H1 (cell line): Measurements from ENCODE around the gene AOPEP. TPM values are rescaled to one million over a fixed set of nuclear protein-coding genes. Genes with fewer than 3 reads are reported as not detected.

Experiments
- CTCF ChIA-PET: fragments of 300-600 bp; sonication (Branson Sonifier 250); formaldehyde crosslinking; loops from one replicate; lab custom pipeline; 2021; ENCODE audit not compliant: partially characterized antibody; lab: Charles Lee
- POLR2A ChIA-PET: fragments of 300-600 bp; sonication (Branson Sonifier 250); formaldehyde crosslinking; loops from one replicate; lab custom pipeline; 2021; ENCODE audit warnings: inconsistent platforms; ENCODE audit not compliant: partially characterized antibody; lab: Charles Lee
- DNase-seq, 2 experiments: peaks; one replicate each; pipeline versions ENCODE4 v3.0.0 to v3.0.0-alpha.2; 2010 to 2022; ENCODE audit warnings: low spot score in 2 of 2, low read depth in 1 of 2, mixed read lengths in 1 of 2
- FAIRE-seq: peaks from 2 replicates; lab custom pipeline; 2011; peaks lifted over from hg19 to GRCh38; lab: Jason Lieb, UNC
- H2AFZ ChIP-seq: 2 replicates; pipeline ENCODE4 v1.8.1; 2012; ENCODE audit warnings: low read length, inconsistent platforms
- H2AK5ac ChIP-seq: 2 replicates; pipeline ENCODE4 v1.6.1; 2013; ENCODE audit warnings: low read depth, low read length
- H2BK120ac ChIP-seq: replicated peaks from 2 replicates; pipeline ENCODE3; 2013; ENCODE audit warnings: low read depth, low read length, inconsistent platforms
- H2BK12ac ChIP-seq: 2 replicates; pipeline ENCODE4 v1.6.1; 2013; ENCODE audit warnings: low read depth, low read length
- H2BK15ac ChIP-seq: 2 replicates; pipeline ENCODE4 v1.6.1; 2013; ENCODE audit warnings: low read length
- H2BK20ac ChIP-seq: 2 replicates; pipeline ENCODE4 v1.6.1; 2013; ENCODE audit warnings: low read length
- H2BK5ac ChIP-seq: 2 replicates; pipeline ENCODE4 v1.6.1; 2013; ENCODE audit warnings: low read depth, low read length
- H3K14ac ChIP-seq: 2 replicates; pipeline ENCODE4 v1.6.1; 2013; ENCODE audit warnings: inconsistent platforms; ENCODE audit not compliant: insufficient read length
- H3K18ac ChIP-seq: 2 replicates; pipeline ENCODE4 v1.6.1; 2013; ENCODE audit warnings: low read length; ENCODE audit errors: extremely low read depth
- H3K23ac ChIP-seq: 2 replicates; pipeline ENCODE4 v1.6.1; 2013; ENCODE audit warnings: inconsistent platforms; ENCODE audit not compliant: insufficient read length
- H3K23me2 ChIP-seq: 2 replicates; pipeline ENCODE4 v1.6.1; 2013; ENCODE audit warnings: low read depth, low read length
- H3K27ac ChIP-seq: 2 replicates; pipeline ENCODE4 v1.6.1; 2011; ENCODE audit warnings: low read depth, low read length, inconsistent platforms
- H3K27me3 ChIP-seq, 4 experiments: replicated peaks in 1 of 4; 1 replicate in 1 of 4; 2 replicates in 3 of 4; pipeline versions ENCODE4 v1.6.1 to v1.8.1; 2011 to 2013; ENCODE audit warnings: low read length in 3 of 4, mild to moderate bottlenecking in 3 of 4, inconsistent platforms in 2 of 4, mixed read lengths in 2 of 4, moderate library complexity in 1 of 4; ENCODE audit not compliant: control insufficient read depth in 3 of 4, insufficient read depth in 3 of 4; ENCODE audit errors: extremely low read depth in 1 of 4
- H3K36me3 ChIP-seq, 4 experiments: 2 replicates each; pipeline versions ENCODE4 v1.6.1 to v1.8.1; 2011 to 2013; ENCODE audit warnings: mild to moderate bottlenecking in 4 of 4, low read length in 3 of 4, moderate library complexity in 2 of 4, control low read depth in 1 of 4, inconsistent platforms in 1 of 4; ENCODE audit not compliant: insufficient read depth in 4 of 4, control insufficient read depth in 2 of 4
- H3K4ac ChIP-seq: replicated peaks from 2 replicates; pipeline ENCODE3; 2013; ENCODE audit warnings: low read length, low read depth, mixed read lengths, inconsistent platforms; ENCODE audit not compliant: insufficient read length
- H3K4me1 ChIP-seq, 4 experiments: replicated peaks in 1 of 4; 1 replicate in 1 of 4; 2 replicates in 3 of 4; pipeline versions ENCODE4 v1.6.1 to v1.8.1; 2011 to 2013; ENCODE audit warnings: low read length in 3 of 4, inconsistent platforms in 2 of 4, mixed read lengths in 1 of 4; ENCODE audit not compliant: insufficient read depth in 4 of 4, control insufficient read depth in 3 of 4
- H3K4me2 ChIP-seq, 2 experiments: 2 replicates each; pipeline versions ENCODE4 v1.6.1 to v1.8.1; 2011 to 2013; ENCODE audit warnings: low read depth in 2 of 2, low read length in 2 of 2, control low read depth in 1 of 2, inconsistent platforms in 1 of 2, mild to moderate bottlenecking in 1 of 2; ENCODE audit not compliant: insufficient read depth in 1 of 2
- H3K4me3 ChIP-seq, 4 experiments: fragments of 200-600, 300-600 bp in 1 of 4; sonication (generic), shearing (Covaris generic), sonication (Bioruptor Twin) in 1 of 4; 2 replicates each; pipeline versions ENCODE4 v1.5.1 to v1.8.1; 2011 to 2016; ENCODE audit warnings: low read length in 4 of 4, low read depth in 3 of 4, control low read depth in 2 of 4, inconsistent platforms in 2 of 4, mild to moderate bottlenecking in 2 of 4, mixed read lengths in 1 of 4, moderate library complexity in 1 of 4; ENCODE audit not compliant: insufficient read depth in 2 of 4; ENCODE audit errors: extremely low read depth in 1 of 4
- H3K56ac ChIP-seq: replicated peaks from 2 replicates; pipeline ENCODE3; 2013; ENCODE audit warnings: low read depth, mild to moderate bottlenecking, mixed read lengths, low read length, inconsistent platforms; ENCODE audit not compliant: insufficient read length
- H3K79me1 ChIP-seq: 2 replicates; pipeline ENCODE4 v1.6.1; 2013; ENCODE audit warnings: low read depth, low read length, control low read depth
- H3K79me2 ChIP-seq, 2 experiments: 2 replicates each; pipeline versions ENCODE4 v1.6.1 to v1.8.1; 2012 to 2013; ENCODE audit warnings: low read length in 2 of 2, mild to moderate bottlenecking in 2 of 2, inconsistent platforms in 1 of 2; ENCODE audit not compliant: insufficient read depth in 2 of 2, control insufficient read depth in 1 of 2
- H3K9ac ChIP-seq, 4 experiments: replicated peaks in 1 of 4; 1 replicate in 1 of 4; 2 replicates in 3 of 4; pipeline versions ENCODE4 v1.6.1 to v1.8.1; 2011 to 2013; ENCODE audit warnings: low read depth in 3 of 4, low read length in 3 of 4, control low read depth in 2 of 4, mild to moderate bottlenecking in 2 of 4, moderate library complexity in 2 of 4, inconsistent platforms in 1 of 4; ENCODE audit errors: extremely low read depth in 1 of 4
- H3K9me3 ChIP-seq, 2 experiments: 2 replicates each; pipeline versions ENCODE4 v1.6.1 to v1.8.1; 2012 to 2013; ENCODE audit warnings: mild to moderate bottlenecking in 2 of 2, moderate library complexity in 2 of 2, control low read depth in 1 of 2, inconsistent platforms in 1 of 2, low read depth in 1 of 2, low read length in 1 of 2, mixed read lengths in 1 of 2; ENCODE audit not compliant: insufficient read depth in 2 of 2
- H4K20me1 ChIP-seq, 2 experiments: replicated peaks in 1 of 2; 2 replicates each; pipeline versions ENCODE3 to v1.8.1; 2011 to 2013; ENCODE audit warnings: inconsistent platforms in 2 of 2, low read length in 2 of 2, mild to moderate bottlenecking in 1 of 2; ENCODE audit not compliant: insufficient read depth in 2 of 2, control insufficient read depth in 1 of 2
- H4K5ac ChIP-seq: 2 replicates; pipeline ENCODE4 v1.6.1; 2013; ENCODE audit warnings: low read length, low read depth, mixed read lengths, inconsistent platforms; ENCODE audit not compliant: insufficient read length
- H4K8ac ChIP-seq: 2 replicates; pipeline ENCODE4 v1.8.0; 2013; ENCODE audit warnings: mild to moderate bottlenecking, moderate library complexity, low read length, inconsistent platforms; ENCODE audit not compliant: insufficient read depth; ENCODE audit errors: extremely low read depth
- H4K91ac ChIP-seq: replicated peaks from 2 replicates; pipeline ENCODE3; 2013; ENCODE audit warnings: low read length, mixed read lengths, inconsistent platforms; ENCODE audit not compliant: insufficient read length
- CBX5 ChIP-seq: fragments of 300-800, 300-1000 bp; sonication (generic); IDR thresholded peaks from 2 replicates; pipeline ENCODE4 v1.7.1; 2016; ENCODE audit warnings: antibody characterized with exemption, low read length, low read depth
- CBX8 ChIP-seq: fragments of 300-800, 300-1000 bp; sonication (generic); IDR thresholded peaks from 2 replicates; pipeline ENCODE4 v1.7.1; 2016; ENCODE audit warnings: low read depth, low read length, borderline replicate concordance
- CHD2 ChIP-seq: IDR thresholded peaks from 2 replicates; pipeline ENCODE4 v1.6.1; 2012; ENCODE audit warnings: low read length, improper control_type of control experiment
- EP300 ChIP-seq, 2 experiments: IDR thresholded peaks; 1 replicate in 1 of 2; 2 replicates in 1 of 2; pipeline ENCODE4 v1.6.1; 2011 to 2012; ENCODE audit warnings: low read depth in 2 of 2, low read length in 2 of 2, mild to moderate bottlenecking in 2 of 2, borderline replicate concordance in 1 of 2, inconsistent platforms in 1 of 2, moderate library complexity in 1 of 2
- JUN ChIP-seq: IDR thresholded peaks from 2 replicates; pipeline ENCODE4 v1.6.1; 2011; ENCODE audit warnings: low read depth, mild to moderate bottlenecking, improper control_type of control experiment, low read length
- KDM1A ChIP-seq: fragments of 200-600, 300-600 bp; sonication (generic); IDR thresholded peaks from 2 replicates; pipeline ENCODE4 v1.7.1; 2016; ENCODE audit warnings: mild to moderate bottlenecking, low read length, borderline replicate concordance
- NANOG ChIP-seq: IDR thresholded peaks from 2 replicates; pipeline ENCODE4 v1.6.1; 2011; ENCODE audit warnings: low read length, low read depth, mild to moderate bottlenecking, inconsistent platforms; ENCODE audit not compliant: insufficient read depth, poor library complexity, severe bottlenecking
- PHF8 ChIP-seq: fragments of 200-600 bp; sonication (generic); conservative IDR thresholded peaks from 2 replicates; pipeline ENCODE4 v1.7.1; 2012; ENCODE audit warnings: low read depth, mild to moderate bottlenecking, inconsistent platforms, low read length, moderate library complexity
- RAD21 ChIP-seq, 2 experiments: IDR thresholded peaks in 1 of 2; conservative IDR thresholded peaks in 1 of 2; 2 replicates each; pipeline ENCODE4 v1.6.1; 2011; ENCODE audit warnings: low read depth in 2 of 2, low read length in 2 of 2, improper control_type of control experiment in 1 of 2, inconsistent platforms in 1 of 2, mild to moderate bottlenecking in 1 of 2, moderate library complexity in 1 of 2
- RFX5 ChIP-seq: IDR thresholded peaks from 2 replicates; pipeline ENCODE4 v1.6.1; 2011; ENCODE audit warnings: low read depth, low read length, improper control_type of control experiment, borderline replicate concordance
- YY1 ChIP-seq: IDR thresholded peaks from 2 replicates; pipeline ENCODE4 v1.6.1; 2011; ENCODE audit warnings: low read depth, mild to moderate bottlenecking, low read length
- WGBS, 2 experiments: shearing (Covaris generic) in 1 of 2; methylation state at CpG; one replicate each; pipeline versions ENCODE4 v1.1.6 to v1.1.7; 2013 to 2015; ENCODE audit warnings: low lambda C conversion rate in 2 of 2, mixed read lengths in 2 of 2, inconsistent platforms in 1 of 2, low coverage in 1 of 2, missing lambda C conversion rate in 1 of 2; ENCODE audit not compliant: insufficient replicate concordance in 2 of 2, insufficient coverage in 1 of 2, insufficient read length in 1 of 2; ENCODE audit errors: extremely low coverage in 1 of 2, missing lambda C conversion rate in 1 of 2; 5-methylcytosine and 5-hydroxymethylcytosine counted together
- polyA plus RNA-seq, 7 experiments: library from polyadenylated mRNA; depleted of rRNA in 3 of 7; stranded (reverse) in 5 of 7; unstranded in 2 of 7; fragments of >200 nt in 5 of 7; fragments of 200-250 nt in 2 of 7; gene quantifications; 1 replicate in 5 of 7; 2 replicates in 1 of 7; 4 replicates in 1 of 7; pipeline versions ENCODE4 v1.2.1 to v1.2.3, GENCODE V29; 2011 to 2013; ENCODE audit warnings: missing spikeins in 2 of 7, mixed read lengths in 2 of 7
- total RNA-seq: library from RNA; stranded (reverse); fragmentation: NEBNext Ultra II Directional; extraction: Animal tissue kit (Norgen Biotek cat#: 25700); gene quantifications from 2 replicates; pipeline ENCODE4 v1.2.1, GENCODE V29; 2021

The AOPEP gene
- total and polyA plus RNA-seq, 2 of the 8 experiments (the other 6 are each of a cell fraction or from before 2014, with no cell fraction given): 6.1 to 14.3 TPM

GRCh38 chr9:94687451-94687850, 39.0 kb upstream of the AOPEP start:
- Histone ChIP-seq H3K36me3 (no peaks in the 10 kb centered on the region), H4K5ac (no peak overlapping the region), H3K9ac (no peak overlapping the region), H3K18ac (no peak overlapping the region), H3K27me3 (0 out of 7 replicates have a peak, but pooled peaks cover 0 to 2% (median 0%) of the 10 kb centered on the region in 4 experiments), H3K14ac (no peak overlapping the region), H4K20me1 (no peaks in the 10 kb centered on the region), H3K56ac (no peak overlapping the region), H2BK20ac (no peak overlapping the region), H2BK12ac (no peak overlapping the region), H3K27ac (no peak overlapping the region), H3K79me1 (no peaks in the 10 kb centered on the region), H3K23me2 (no peaks in the 10 kb centered on the region), H4K8ac (no peak overlapping the region), H2BK15ac (no peak overlapping the region), H3K9me3 (no peaks in the 10 kb centered on the region), H3K4ac (no peak overlapping the region), H2BK5ac (no peak overlapping the region), H3K23ac (no peak overlapping the region), H3K4me2 (no peak overlapping the region), H2AFZ (no peak overlapping the region), H4K91ac (no peak overlapping the region), H3K79me2 (no peaks in the 10 kb centered on the region), H3K4me1 (no peaks in the 10 kb centered on the region), H2BK120ac (no peak overlapping the region), H2AK5ac (no peak overlapping the region), H3K4me3 (no peak overlapping the region)
- POLR2A ChIA-PET: no interaction called here
- CTCF ChIA-PET: interaction anchor here (1.6 kb wide), 1 partner anchor 8 kb away, joined by 5 read pairs; no protein-coding TSS in a partner anchor
- DNase-seq (no peak), FAIRE-seq (no peak)
- 91% methylated on average over 2 of the region's 2 CpGs; no CpG with 5 or more reads in 1 of the 2 experiments for WGBS, 2 experiments
- TF ChIP-seq JUN (no peak), CBX5 (no peak), PHF8 (no peak), RFX5 (no peak), YY1 (no peak), CBX8 (no peak), EP300 (IDR thresholded peaks at IDR 0.05; ENCODE audit: borderline replicate concordance in 1 of 2, low read depth in 2 of 2, low read length in 2 of 2) (no peak), NANOG (no peak), CHD2 (no peak), KDM1A (no peak), RAD21 (IDR thresholded peaks at IDR 0.05 in 1 of 2, conservative IDR thresholded peaks at IDR 0.05 in 1 of 2; ENCODE audit: low read depth in 2 of 2, low read length in 2 of 2) (no peak)
